Mucosa of stomach (tissue), 1 donor: ENCODE measurements around the gene TTYH2.

Experiments
- H3K27me3 ChIP-seq: one replicate; pipeline ENCODE4 v1.7.0; 2013; ENCODE audit warnings: mild to moderate bottlenecking, low read length; ENCODE audit not compliant: control insufficient read depth, insufficient read depth
- H3K36me3 ChIP-seq: one replicate; pipeline ENCODE4 v1.7.0; 2013; ENCODE audit warnings: low read length; ENCODE audit not compliant: control insufficient read depth, insufficient read depth
- H3K4me1 ChIP-seq: one replicate; pipeline ENCODE4 v1.7.0; 2013; ENCODE audit warnings: mild to moderate bottlenecking, low read length; ENCODE audit not compliant: control insufficient read depth, insufficient read depth
- H3K4me3 ChIP-seq: one replicate; pipeline ENCODE4 v1.7.0; 2013; ENCODE audit warnings: low read length
- H3K9ac ChIP-seq: one replicate; pipeline ENCODE4 v1.7.0; 2013; ENCODE audit warnings: mild to moderate bottlenecking, low read length, moderate library complexity
- H3K9me3 ChIP-seq: one replicate; pipeline ENCODE4 v1.7.0; 2013; ENCODE audit warnings: mild to moderate bottlenecking, low read length, moderate library complexity; ENCODE audit not compliant: control insufficient read depth
- donor health status: Pancreatic carcinoma.

The TTYH2 gene

DNA sequence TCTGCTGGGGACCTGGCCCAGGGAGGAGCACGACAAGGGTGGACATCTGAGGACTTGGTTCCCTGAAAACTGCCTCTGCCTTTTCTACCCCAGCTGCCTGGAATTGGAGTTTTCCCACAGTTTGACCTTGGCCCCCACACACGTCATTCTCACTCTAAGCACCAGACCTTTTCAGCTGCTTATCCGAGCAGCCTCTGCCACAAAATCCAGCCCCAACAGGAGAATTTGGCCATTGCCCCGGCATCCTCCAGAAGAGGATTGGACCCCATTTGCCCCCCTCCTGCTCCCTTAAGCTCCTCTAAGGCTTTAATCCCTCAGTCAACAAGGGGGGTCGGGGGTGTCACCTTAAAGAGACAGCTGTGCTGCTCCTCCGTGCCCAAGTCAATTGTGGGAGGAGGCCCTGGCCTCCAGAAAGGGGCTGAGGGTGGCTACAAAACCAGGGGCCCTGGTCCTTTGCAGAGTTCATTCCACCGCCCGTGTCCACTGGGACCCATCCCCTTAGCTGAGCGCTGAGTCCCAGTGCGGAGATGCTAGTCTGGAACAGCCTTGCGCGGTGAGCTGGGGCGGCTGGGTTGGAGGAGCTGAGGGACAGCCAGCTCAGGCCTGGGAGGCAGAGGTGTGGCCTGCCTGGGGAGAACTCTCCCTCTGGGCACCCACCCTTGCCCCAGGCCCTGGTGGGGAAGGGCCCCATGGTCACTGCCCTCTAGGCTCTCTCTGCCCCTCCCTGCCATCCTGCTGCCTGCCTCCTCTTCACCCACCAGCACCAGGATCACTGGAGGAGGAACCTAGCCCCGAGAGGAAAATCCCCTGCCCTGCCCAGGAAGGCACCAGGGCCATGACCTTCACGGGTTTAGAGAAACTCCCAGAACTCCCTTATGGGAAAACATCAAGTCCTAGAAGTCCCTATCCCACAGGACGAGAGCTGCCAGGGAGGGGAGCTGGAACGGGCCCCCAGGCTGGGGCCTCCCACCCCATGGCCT is 18.8 kb downstream of the TTYH2 start:
- Histone ChIP-seq H3K36me3 (no peaks in the 10 kb centered on the region), H3K9ac (no peak overlapping the region), H3K4me1 (no peaks in the 10 kb centered on the region), H3K4me3 (no peak overlapping the region), H3K9me3 (no peaks in the 10 kb centered on the region), H3K27me3 (no peaks in the 10 kb centered on the region)

DNA sequence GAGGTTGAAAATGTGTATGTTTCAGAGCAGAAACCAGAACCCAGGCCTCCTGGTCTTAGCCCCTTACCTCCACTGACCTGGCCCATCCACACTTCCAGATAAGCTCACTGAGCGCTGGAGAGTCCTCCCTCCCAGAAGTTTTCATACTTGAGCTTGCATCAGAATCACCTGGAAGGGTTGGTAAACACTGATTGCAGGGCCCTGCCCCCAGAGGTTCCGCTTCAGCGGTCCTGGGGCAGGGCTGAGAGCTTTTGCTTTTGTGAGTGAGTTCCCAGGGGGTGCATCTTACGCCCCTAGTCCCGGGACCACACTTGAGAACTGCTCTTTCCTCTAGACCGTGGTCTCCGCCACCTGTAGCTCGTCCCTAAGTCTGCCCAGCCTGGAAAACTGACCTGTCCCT is 20.6 kb downstream of the TTYH2 start:
- no peaks in the 10 kb centered on the region for H3K4me1 ChIP-seq
- H3K27me3 ChIP-seq, result no peaks in the 10 kb centered on the region
- no peak overlapping the region for H3K4me3 ChIP-seq
- H3K9ac ChIP-seq, result no peak overlapping the region
- no peaks in the 10 kb centered on the region for H3K9me3 ChIP-seq
- H3K36me3 ChIP-seq, result no peaks in the 10 kb centered on the region

DNA sequence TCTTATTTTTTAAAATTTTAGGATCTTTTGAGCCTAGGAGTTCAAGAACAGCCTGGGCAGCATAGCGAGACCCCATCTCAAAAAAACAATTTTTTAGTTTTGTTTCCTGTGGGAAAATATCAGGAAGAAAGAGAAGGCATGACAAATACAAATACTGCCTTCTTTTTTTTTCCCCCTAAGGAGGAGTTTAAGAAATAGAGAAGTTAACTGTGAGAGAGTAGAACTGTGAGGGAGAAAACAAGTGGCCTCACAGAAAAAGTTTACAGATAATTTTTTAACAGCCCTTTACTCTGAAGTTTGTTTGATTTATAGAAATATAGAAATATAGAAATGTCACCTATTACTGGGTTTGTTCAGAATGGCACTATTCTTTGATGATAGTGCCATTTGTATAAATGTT is 21.1 kb downstream of the TTYH2 start:
- Histone ChIP-seq H3K36me3 (no peaks in the 10 kb centered on the region), H3K4me1 (no peaks in the 10 kb centered on the region), H3K9me3 (no peaks in the 10 kb centered on the region), H3K27me3 (peaks cover under 1% of the 10 kb centered on the region), H3K4me3 (no peak overlapping the region), H3K9ac (no peak overlapping the region)

DNA sequence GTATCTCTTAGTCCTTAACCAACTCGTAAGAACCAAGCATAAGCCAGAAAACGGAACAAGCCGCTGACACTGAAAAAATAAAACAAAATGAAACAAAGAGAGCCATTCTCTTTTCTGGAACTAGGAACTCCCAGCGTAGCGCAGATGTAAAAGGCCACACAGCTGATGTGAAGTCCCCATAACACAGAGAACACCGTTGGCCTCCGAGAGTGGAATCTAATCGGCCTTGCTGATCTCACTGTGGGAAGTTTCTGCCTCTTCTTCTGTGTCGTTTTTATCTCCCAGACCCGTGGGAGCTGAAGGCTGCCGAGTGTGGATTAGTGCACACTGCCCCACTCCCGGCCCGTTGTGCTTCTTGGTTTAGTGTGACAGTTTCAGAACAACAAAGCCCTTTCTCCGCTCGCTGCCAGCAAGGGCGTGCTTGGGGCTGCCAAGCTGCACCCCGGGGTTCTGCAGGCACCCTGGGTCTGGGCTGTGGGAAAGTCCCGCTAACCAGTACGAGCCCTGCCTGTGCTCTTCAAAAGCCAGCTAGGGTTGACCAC is 21.7 kb downstream of the TTYH2 start:
- Histone ChIP-seq H3K4me3 (no peak overlapping the region), H3K9me3 (no peaks in the 10 kb centered on the region), H3K36me3 (no peaks in the 10 kb centered on the region), H3K9ac (no peak overlapping the region), H3K27me3 (peaks cover 3% of the 10 kb centered on the region), H3K4me1 (no peaks in the 10 kb centered on the region)

DNA sequence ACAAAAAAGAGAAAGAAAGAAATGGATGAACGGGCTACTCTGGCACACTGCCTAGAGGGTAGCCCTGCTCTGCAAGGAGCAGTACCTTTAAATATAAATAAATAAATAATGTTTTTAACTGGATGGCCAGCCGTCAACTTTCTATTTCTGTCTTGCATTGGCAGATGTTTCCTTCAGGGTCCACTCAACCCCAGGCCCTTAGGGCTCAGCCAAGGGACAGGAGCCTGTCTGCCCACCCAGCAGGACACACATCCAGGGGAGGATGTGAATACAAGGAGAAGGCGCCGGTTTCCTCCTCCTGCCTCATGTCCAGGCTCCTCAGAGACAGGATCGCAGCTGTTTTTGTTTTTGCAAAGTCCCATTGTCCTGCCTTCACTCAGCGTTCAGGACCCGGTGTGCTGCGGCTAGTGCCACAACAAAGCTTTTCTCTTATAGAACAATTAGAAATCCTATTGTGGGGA is 22.6 kb downstream of the TTYH2 start:
- no peak overlapping the region for H3K4me3 ChIP-seq
- H3K27me3 ChIP-seq, result peaks cover 3% of the 10 kb centered on the region
- H3K36me3 ChIP-seq, result no peaks in the 10 kb centered on the region
- no peaks in the 10 kb centered on the region for H3K9me3 ChIP-seq
- no peaks in the 10 kb centered on the region for H3K4me1 ChIP-seq
- H3K9ac ChIP-seq, result no peak overlapping the region

DNA sequence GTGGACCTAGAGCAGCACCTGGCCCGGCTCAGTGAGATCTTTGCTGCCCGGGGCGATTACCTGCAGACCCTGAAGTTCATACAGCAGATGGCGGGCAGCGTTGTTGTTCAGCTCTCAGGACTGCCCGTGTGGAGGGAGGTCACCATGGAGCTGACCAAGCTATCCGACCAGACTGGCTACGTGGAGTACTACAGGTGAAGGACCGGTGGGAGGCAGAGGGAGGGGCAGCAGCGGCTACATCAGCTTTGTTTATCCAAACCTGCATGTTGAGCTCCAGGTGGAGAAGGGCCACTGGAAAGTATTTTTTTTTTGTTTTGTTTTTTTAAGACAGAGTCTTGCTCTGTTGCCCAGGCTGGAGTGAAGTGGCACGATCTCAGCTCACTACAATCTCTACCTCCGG is 23.9 kb downstream of the TTYH2 start:
- no peak overlapping the region for H3K4me3 ChIP-seq
- H3K4me1 ChIP-seq, result no peaks in the 10 kb centered on the region
- H3K9me3 ChIP-seq, result no peaks in the 10 kb centered on the region
- H3K9ac ChIP-seq, result no peak overlapping the region
- no peaks in the 10 kb centered on the region for H3K36me3 ChIP-seq
- peaks cover 3% of the 10 kb centered on the region for H3K27me3 ChIP-seq

DNA sequence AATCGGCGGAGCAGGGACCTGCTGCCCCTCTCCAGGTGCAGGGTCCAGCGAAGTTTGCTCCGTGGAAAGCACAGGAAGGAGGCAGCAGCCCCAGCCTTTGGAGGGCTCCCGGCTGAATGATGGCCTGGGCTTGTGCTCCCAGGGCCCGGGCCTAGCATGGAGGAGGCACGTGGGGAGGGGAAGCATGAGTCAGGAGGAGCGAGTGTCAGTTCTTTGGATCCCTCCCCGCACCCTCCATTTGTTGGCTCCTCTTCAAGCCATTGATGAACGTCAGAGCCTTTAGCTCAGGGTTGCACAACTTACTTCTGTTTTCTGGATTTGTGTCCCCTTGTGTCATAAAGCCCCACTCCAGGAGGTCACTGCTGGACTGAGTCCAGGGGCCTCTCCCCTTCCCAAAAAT is 25.8 kb downstream of the TTYH2 start:
- no peak overlapping the region for H3K9ac ChIP-seq

DNA sequence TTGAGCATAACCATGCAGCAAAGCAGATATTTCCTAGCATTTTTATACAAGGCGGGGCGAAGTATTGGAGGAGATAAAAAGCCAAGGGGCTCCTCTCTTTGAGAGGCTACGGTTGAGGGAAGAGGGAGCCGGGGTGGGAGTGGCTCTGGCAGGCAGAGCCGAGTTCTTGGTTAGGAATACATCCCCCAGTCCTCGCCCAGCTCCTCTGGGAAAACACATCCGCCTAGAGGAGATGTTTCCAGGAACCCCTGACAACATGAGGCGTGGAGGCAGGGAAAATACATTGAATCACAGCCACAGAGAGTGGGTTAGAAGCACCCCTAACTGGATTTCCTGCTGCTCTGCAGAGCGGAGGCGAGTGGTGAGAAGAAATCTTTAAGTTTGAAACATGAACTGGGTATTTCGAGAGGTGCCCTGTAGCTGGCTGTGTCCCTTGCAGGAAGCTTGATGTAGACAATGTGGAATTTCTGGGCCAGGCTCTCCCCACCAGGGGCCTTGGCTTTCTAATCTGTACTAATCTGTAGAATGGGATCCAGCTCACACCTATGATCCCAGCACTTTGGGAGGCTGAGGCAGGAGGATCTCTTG is 27.3 kb downstream of the TTYH2 start:
- Histone ChIP-seq H3K9ac (no peak overlapping the region), H3K4me3 (no peak overlapping the region), H3K27me3 (peaks cover 3% of the 10 kb centered on the region), H3K36me3 (no peaks in the 10 kb centered on the region), H3K4me1 (no peaks in the 10 kb centered on the region), H3K9me3 (no peaks in the 10 kb centered on the region)

More for the DNA sequence above, 25.8 kb downstream of the TTYH2 start:
- H3K27me3 ChIP-seq, result peaks cover 3% of the 10 kb centered on the region
- H3K4me1 ChIP-seq, result no peaks in the 10 kb centered on the region
- no peaks in the 10 kb centered on the region for H3K36me3 ChIP-seq
- H3K4me3 ChIP-seq, result no peak overlapping the region
- no peaks in the 10 kb centered on the region for H3K9me3 ChIP-seq

DNA sequence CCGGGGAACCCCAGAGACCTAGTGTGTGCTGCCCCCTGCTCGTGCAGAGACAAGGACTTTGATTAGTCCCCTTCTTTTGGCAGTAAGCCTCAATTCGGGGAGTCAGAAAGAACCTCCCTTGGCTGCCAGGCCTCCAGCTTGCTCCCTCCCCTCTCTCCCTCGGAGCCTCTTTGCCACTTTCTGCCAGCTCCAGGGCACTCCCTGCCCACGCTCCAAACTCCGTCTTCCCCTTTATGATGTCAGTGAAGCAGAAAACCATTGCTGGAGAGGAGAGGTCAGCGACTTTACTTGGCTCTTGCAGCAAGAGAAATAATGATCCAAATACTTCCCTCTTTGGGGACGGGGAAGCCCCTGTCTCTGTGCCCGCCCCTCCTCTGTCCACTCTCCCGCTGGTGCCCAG is 28.1 kb downstream of the TTYH2 start:
- no peak overlapping the region for H3K9ac ChIP-seq
- no peaks in the 10 kb centered on the region for H3K4me1 ChIP-seq
- H3K4me3 ChIP-seq, result no peak overlapping the region
- H3K27me3 ChIP-seq, result peaks cover 3% of the 10 kb centered on the region
- H3K9me3 ChIP-seq, result no peaks in the 10 kb centered on the region
- H3K36me3 ChIP-seq, result no peaks in the 10 kb centered on the region

DNA sequence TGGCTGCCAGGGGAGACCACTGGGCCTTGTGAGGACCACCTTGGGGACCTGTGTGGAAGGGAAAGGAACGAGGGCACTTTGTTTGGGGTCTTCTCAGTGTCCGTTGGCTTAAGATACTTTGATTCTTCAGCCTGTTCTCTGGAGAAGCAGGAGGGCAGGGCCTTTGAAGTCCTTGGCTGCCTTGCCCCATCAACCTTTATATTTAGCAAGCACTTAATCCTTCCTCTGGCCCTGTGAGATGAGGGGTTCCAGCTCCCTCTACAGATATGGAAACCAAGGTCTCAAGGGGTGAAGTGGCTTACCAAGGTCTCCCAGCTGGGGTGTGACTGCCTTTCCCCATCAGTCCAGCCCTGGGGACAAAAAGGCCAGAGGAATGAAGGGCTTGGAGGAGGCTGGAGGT is 28.5 kb downstream of the TTYH2 start:
- Histone ChIP-seq H3K4me3 (no peak overlapping the region), H3K9me3 (no peaks in the 10 kb centered on the region), H3K27me3 (peaks cover 3% of the 10 kb centered on the region), H3K4me1 (no peaks in the 10 kb centered on the region), H3K36me3 (no peaks in the 10 kb centered on the region), H3K9ac (no peak overlapping the region)

DNA sequence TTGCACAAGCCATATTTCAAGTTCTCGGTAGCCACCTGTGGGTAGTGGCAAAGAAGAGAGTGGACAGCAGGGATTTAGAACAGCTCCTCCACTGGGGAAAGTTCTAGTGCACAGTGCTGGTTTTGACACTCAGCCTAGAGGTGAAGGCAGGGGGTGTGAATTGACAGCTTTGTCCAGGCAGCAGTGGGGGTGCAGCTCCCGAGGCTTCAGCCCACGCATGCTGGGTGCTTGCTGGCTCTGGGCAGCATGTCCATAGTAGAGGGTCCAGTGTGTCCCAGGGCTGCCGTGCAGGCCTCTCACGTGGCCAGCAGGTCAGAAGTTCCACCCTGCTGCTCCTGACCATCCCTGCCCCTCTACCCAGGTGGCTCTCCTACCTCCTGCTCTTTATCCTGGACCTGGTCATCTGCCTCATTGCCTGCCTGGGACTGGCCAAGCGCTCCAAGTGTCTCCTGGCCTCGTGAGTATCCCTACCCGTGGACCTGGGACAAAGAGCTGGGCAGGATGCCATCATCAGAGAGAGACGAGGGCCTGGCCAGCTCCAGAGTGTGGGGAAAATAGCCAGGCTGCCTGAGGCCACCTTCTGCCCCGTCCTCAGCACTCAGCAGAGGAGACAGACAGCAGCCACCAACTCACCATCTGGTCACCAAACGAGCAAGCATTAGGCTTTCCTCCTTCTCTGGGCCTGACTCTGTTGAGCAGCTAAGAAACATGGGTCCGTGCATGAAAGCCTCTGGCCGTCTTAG is 29.8 kb downstream of the TTYH2 start:
- H3K4me1 ChIP-seq, result no peaks in the 10 kb centered on the region
- H3K9ac ChIP-seq, result no peak overlapping the region
- H3K27me3 ChIP-seq, result peaks cover 3% of the 10 kb centered on the region
- no peak overlapping the region for H3K4me3 ChIP-seq
- H3K9me3 ChIP-seq, result no peaks in the 10 kb centered on the region
- H3K36me3 ChIP-seq, result no peaks in the 10 kb centered on the region

DNA sequence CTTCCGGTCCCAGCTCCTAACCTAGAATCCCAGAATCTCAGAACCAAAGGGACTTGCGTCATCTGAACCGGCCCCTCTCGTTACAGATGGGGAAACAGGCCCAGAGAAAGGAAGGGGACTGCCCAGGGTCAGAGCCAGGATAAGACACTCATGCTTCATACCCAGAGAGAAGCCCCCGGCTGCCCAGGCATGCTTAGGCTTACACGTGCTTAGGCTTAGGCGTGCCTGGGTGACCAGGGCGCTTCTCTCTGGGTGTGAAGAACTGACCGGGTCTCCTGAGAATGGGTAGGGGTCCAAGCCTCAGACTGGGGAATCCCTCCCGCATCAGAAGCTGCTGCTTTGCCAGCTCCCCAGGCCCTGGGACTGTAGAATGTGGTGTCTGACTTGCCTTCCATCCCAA is 30.8 kb downstream of the TTYH2 start:
- no peaks in the 10 kb centered on the region for H3K4me1 ChIP-seq
- H3K27me3 ChIP-seq, result peaks cover 3% of the 10 kb centered on the region
- no peaks in the 10 kb centered on the region for H3K9me3 ChIP-seq
- no peak overlapping the region for H3K4me3 ChIP-seq
- H3K9ac ChIP-seq, result no peak overlapping the region
- H3K36me3 ChIP-seq, result no peaks in the 10 kb centered on the region
